ENCODE data around the gene STMN3.

Gene STMN3

DNA sequence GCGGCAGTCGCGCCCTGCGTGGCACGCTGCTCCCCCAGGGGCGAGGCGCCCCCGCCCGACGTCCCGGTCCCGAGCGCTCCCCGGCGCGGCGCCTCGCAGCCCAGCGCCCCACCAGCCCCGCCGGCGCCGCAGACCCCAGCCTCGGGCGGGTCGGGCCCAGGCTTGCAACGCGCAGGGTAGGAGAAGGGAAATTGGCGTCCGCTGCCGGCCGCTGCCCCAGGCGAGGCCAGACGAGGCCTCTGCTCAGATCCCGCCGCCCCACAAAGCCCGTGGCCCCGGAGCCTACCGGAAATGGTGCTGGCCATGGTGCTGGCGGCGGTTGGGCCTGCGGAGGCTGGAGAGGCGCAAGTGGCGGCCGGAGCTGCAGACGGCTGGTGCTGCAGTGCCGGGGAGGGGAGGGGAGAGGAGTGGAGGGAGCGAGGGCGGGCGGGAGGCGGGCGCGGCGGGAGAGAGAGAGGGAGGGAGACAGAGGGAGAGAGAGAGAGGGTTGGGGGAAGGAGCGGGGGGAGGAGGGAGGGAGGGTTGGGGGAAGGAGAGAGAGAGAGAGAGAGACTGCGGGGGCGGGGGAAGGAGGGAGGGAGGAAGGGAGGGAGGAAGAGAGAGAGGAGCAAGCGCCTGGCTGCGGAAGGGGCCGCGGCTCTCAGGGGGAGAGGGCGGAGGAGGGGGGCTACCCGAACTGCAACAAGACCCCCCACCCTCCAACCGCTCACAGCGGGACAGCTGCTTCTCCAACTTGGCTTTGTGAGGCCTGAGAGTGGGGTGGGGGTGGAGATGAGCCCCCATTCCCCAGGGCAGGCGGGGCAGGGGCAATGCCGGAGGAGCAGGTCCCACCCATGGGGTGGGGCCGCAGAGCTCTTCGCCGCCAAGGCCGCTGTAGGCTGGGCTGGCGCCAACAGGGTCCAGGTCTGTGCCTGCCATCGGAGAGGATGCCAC lies at the start of gene STMN3:
STMN3 (minus strand) TSS at position 384 of the 933 bp plus-strand sequence; CDS start at position 305, 79 bp downstream.
- DNase-seq, result peak; percentile 70

DNA sequence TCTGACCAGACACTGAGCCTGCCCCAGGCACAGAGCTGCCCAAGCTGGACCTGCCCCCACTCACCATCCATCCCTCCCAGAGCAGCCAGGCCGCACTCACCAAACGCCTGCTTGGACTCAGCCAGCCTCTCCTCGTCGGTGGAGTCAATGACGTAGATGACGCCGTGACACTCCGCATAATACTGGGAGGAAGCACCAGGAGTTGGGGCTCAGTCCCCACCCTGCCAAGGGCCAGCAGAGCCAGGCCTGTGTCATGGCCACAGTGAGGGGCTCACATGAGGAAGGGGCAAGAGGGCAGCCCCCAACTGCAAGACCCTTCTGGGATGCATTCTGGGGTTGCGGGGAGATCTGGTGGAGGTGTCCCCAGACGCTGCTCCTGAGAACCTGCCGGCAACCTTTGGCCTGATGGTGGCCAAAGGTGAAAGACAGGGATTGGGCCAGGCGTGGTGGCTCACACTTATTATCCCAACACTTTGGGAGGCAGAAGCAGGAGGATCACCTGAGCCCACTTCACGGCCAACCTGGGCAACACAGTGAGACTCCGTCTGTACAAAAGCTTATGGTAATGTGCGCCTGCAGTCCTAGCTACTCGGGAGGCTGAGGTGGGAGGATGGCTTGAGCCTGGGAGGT lies 48.9 kb upstream of the STMN3 start:
- no peak for DNase-seq

DNA sequence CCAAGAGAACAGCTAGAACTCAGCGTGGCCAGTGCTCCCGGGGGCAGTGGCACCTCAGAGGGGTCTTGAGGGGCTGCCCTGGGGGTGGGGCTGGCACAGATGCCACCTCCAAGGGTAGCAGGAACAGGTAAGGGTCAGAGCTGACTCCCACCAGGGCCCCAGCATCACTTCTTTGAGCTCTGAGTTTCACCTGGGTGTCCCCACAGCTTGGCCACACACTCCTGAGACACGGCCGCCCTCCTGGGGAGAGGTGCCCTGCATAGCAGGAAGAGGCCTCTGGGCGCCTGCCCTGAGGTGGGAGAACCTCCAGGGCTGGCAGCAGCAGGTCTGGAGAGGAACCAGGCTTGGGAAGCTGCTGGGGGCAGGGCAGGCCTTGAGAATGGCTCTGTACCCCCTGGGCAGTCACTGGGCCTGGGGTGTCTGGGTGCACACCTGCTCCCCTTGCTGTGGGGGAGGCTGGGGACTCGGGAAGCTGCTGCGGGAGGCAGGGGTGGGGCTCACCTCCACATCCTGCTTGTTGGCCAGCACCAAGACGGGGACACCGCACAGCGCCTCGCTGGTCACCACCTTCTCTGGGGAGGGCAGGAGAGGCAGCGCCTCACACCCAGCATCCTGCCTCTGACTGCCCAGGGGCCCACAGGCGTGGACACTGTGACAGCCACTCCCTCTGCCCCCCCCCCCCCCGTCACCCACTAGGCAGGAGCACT lies 48.3 kb upstream of the STMN3 start:
- no peak for DNase-seq

GRCh38 chr20:63701051-63701328 lies 47.8 kb upstream of the STMN3 start:
- no peak for DNase-seq

DNA sequence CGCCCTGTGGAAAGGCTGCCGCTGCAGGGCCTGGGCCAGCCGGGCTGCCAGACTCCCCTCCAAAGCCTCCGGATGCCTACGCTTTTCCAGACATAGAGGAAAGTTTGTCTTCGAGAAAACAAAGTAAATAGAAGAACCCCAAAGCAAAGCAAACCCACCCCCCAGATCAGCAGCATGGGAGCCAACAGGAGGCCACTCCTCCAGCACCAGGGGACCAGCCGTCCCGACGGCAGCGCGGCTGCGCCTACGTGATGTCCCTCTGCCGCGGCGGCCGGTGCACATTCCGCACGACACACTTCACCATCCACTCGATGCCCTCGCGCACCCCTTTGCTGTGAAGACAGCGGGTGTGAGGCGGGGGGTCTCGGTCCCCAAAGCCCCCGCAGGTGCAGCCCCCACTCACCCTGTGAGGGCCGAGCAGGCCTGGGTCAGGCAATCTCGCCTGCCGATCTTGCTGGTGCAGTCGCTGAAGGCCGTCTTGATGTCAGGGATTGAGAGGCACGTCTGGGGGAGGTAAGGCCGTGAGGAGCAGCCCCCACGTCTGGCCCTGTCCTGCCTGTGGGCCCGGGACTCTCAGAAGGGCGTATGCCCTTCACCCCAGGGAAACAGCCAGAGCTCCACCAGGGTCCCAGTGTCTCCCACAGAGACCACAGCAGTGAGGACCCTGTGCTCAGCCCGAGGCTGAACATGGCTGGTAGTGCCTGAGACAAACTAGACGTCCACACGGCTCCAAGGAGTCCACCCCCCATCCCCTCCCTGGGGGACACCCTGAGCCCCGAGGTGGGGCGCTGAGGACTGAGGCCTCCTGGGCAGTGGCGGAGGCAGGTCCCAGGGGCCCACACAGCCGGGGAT lies 47.2 kb upstream of the STMN3 start:
- no peak for DNase-seq

DNA sequence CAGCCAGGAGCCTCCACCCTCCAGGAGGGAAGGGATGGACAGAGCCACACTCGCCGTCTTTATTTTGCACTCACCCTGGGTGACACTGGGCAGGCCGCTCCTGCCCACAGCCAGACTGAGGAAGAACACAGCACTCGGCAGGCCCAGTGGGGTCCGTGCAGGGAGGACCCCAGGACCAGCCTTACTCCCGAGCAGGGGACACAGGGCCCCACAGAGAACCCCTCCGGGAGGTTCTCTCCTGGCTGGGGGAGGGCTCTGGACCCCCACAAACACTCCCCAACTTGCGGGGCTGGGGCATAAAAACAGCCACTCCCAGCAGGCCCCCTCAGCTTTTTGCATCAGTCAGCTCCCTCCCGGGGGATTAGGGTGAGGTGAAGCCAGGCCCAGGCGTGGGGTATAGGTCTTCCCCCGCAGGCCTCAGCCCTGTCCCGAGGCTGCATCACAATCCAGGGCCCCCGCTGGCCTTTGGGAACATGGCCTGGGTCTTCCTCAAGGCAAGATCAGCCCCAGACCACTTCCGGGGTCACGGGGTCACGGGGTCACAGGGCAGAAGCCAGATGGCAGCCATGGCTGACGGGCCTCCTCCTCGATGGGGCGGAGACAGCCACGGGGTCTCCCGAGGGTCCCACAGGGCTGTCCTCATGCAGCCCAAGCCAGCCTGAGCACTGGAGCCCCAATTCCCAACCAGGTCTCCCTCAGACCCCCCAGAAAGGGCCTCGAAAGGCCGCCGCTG lies 46.4 kb upstream of the STMN3 start:
- DNase-seq, result no peak

DNA sequence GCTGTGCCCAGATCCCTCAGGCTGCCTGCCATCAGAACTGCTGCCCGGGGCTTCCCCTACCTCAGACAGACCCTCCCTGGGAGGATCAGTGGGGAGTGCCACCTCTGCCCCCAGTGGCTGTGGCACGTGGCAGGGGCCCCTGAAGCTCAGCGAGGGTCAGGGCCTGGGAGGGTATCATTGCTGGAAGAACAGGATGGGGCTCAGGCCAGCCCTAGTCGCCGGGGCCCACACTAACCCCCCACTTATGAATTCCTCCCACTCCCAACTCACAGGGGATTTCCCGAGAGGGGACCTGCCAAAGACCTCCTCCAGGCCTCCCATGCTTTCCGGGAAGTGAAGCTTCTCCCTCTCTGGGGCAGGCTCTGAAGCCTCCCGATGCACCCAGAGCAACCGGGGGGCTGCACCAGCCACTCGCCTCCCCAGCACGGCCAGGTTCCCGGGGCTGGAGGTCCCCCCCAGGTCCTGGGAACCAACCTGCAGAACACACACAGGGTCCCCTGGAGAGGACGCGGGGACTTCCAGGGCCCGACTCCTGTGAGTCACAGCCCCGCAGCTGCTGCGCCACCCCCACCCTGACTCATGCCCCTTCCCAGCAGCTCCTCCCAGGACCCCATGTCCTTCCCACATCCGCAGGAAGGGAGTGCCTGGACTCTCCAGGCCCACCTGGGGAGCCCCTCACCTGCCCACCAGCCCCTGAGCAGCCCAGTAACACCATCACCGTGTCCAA lies 45.7 kb upstream of the STMN3 start:
- peak; percentile 92 for DNase-seq

GRCh38 chr20:63697868-63698545 lies 44.8 kb upstream of the STMN3 start:
- no peak for DNase-seq

GRCh38 chr20:63697357-63697867 lies 44.2 kb upstream of the STMN3 start:
- DNase-seq, result no peak

DNA sequence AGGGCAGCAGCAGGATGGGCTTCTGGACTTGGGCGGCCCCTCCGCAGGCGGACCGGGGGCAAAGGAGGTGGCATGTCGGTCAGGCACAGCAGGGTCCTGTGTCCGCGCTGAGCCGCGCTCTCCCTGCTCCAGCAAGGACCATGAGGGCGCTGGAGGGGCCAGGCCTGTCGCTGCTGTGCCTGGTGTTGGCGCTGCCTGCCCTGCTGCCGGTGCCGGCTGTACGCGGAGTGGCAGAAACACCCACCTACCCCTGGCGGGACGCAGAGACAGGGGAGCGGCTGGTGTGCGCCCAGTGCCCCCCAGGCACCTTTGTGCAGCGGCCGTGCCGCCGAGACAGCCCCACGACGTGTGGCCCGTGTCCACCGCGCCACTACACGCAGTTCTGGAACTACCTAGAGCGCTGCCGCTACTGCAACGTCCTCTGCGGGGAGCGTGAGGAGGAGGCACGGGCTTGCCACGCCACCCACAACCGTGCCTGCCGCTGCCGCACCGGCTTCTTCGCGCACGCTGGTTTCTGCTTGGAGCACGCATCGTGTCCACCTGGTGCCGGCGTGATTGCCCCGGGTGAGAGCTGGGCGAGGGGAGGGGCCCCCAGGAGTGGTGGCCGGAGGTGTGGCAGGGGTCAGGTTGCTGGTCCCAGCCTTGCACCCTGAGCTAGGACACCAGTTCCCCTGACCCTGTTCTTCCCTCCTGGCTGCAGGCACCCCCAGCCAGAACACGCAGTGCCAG lies 43.6 kb upstream of the STMN3 start, which contains the start of gene TNFRSF6B:
TNFRSF6B (plus strand) TSS at position 25 of the 729 bp plus-strand sequence; CDS start at position 141, 116 bp downstream.
- DNase-seq, result no peak

GRCh38 chr20:63696306-63696627 lies 43.0 kb upstream of the STMN3 start:
- DNase-seq, result no peak

- no peak for DNase-seq
Observed at GRCh38 chr20:63695424-63696305, 42.4 kb upstream of the STMN3 start.

DNA sequence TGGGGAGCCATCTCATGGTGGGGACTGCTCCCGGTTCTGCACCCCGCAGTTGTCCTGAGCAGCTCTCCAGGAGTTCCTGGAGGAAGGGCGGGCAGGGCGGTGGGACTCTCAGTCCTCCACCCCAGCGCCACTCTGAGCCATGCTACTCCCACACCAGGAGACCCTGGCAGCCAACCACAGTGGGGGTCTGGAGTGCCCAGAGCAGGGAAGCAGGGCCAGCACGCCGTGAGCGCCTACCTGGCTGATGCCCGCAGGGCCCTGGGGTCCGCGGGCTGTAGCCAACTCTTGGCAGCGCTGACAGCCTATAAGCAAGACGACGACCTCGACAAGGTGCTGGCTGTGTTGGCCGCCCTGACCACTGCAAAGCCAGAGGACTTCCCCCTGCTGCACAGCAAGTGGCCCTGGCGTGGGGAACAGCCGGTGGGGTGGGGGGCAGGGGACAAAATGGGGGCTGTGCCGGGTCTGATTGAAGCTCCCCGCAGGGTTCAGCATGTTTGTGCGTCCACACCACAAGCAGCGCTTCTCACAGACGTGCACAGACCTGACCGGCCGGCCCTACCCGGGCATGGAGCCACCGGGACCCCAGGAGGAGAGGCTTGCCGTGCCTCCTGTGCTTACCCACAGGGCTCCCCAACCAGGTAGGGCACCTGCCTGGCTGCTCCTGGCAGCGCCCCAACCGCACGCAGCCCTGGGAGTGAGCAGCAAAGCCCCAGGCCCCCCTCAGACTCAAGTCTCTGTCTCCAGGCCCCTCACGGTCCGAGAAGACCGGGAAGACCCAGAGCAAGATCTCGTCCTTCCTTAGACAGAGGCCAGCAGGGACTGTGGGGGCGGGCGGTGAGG lies 41.6 kb upstream of the STMN3 start:
- DNase-seq, result no peak

GRCh38 chr20:63693733-63694583 lies 40.7 kb upstream of the STMN3 start:
- no peak for DNase-seq

DNA sequence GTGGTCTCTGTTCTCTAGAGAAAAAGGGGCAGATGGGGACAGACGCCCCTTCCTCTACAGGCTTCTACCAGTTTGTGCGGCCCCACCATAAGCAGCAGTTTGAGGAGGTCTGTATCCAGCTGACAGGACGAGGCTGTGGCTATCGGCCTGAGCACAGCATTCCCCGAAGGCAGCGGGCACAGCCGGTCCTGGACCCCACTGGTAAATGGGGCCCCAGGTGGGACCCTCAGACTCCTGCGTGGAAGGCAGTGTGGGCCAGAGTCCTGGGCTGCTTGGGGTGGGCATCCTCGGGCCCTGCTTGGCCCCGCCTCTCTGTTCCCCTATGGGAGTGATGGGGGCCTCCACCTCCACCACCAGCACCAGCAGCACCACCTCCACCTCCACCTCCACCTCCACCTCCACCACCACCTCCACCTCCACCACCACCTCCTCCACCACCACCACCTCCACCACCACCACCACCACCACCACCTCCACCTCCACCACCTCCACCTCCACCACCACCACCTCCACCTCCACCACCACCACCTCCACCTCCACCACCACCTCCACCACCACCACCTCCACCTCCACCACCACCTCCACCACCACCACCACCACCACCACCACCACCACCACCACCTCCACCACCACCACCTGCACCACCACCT lies 40.0 kb upstream of the STMN3 start:
- DNase-seq, result no peak

DNA sequence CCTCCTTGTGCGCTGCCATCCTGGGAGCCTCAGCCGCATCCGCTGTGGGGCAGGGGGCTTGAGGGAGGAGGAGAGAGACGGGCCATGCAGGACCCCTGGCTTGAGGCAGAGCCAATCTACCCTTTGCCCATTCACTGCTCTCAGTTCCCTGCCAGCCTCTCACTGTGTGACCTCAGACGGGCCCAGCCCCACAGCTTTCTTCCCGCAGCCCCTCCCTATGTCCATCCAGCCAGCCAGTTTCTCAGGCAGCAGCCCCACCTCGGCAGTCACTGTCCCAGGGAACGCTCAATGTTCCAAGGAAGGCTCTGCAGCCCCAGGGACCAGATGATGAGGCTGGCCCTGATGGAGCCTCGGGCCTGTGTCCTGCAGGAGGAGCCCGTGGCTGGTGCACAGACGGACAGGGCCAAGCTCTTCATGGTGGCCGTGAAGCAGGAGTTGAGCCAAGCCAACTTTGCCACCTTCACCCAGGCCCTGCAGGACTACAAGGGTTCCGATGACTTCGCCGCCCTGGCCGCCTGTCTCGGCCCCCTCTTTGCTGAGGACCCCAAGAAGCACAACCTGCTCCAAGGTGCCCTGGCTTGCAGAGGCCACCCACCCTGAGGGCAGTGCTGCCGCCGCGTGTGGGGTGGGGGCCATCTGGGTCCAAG lies 39.3 kb upstream of the STMN3 start:
- DNase-seq, result no peak
